Measurements from ENCODE around the gene HMG20B. TPM values are rescaled to one million over a fixed set of nuclear protein-coding genes. Genes with fewer than 3 reads are reported as not detected.

The HMG20B gene
- total RNA-seq, 1 donor from 2014 or later, result 149 TPM

- peak in 1 of 2 donors; percentile 82 for DNase-seq (ENCODE audit: low spot score in 2 of 2)
- peak; percentile 93 to 96 (median 93) for TF ChIP-seq CTCF (IDR thresholded peaks at IDR 0.05)
- peaks cover 3 to 8% of the 10 kb centered on the region in 2 donors for H3K4me1 ChIP-seq
These were observed 27.7 kb upstream of the HMG20B start for GRCh38 chr19:3544742-3545668.

GRCh38 chr19:3545669-3546034 lies 27.1 kb upstream of the HMG20B start:
- H3K36me3 ChIP-seq, result peaks cover 16 to 20% of the 10 kb centered on the region in 2 donors
- H3K27me3 ChIP-seq, result no peaks in the 10 kb centered on the region
- intact Hi-C loops (cut with DNase I), result loop anchor here (1.0 to 5.0 kb wide), 2 partner anchors 73 to 157 kb away; partner anchors contain the start of gene PIP5K1C

More at GRCh38 chr19:3544742-3545668, 27.7 kb upstream of the HMG20B start:
- Histone ChIP-seq H3K36me3 (peaks cover 14 to 20% of the 10 kb centered on the region in 2 donors), H3K9me3 (no peaks in the 10 kb centered on the region), H3K27ac (no peak overlapping the region), H3K4me3 (no peak overlapping the region), H3K27me3 (no peaks in the 10 kb centered on the region)
- intact Hi-C loops (cut with DNase I), result loop anchor here (1.0 to 5.0 kb wide), 2 partner anchors 73 to 157 kb away; partner anchors contain the start of gene PIP5K1C

GRCh38 chr19:3546119-3546518 lies 26.6 kb upstream of the HMG20B start:
- no peak for DNase-seq (ENCODE audit: low spot score in 2 of 2)
- Histone ChIP-seq H3K27ac (no peak overlapping the region), H3K4me3 (no peak overlapping the region), H3K36me3 (peaks cover 16 to 20% of the 10 kb centered on the region in 2 donors), H3K4me1 (peaks cover 3 to 8% of the 10 kb centered on the region in 2 donors), H3K9me3 (no peaks in the 10 kb centered on the region), H3K27me3 (no peaks in the 10 kb centered on the region)
- intact Hi-C loops (cut with DNase I), result loop anchor here (5.0 kb wide), 1 partner anchor 156 kb away; the partner anchor contains the start of gene PIP5K1C
- no peak for TF ChIP-seq CTCF (IDR thresholded peaks at IDR 0.05)

More at GRCh38 chr19:3545669-3546034, 27.1 kb upstream of the HMG20B start:
- H3K27ac ChIP-seq, result no peak overlapping the region
- no peaks in the 10 kb centered on the region for H3K9me3 ChIP-seq
- DNase-seq (ENCODE audit: low spot score in 2 of 2), result no peak
- H3K4me1 ChIP-seq, result peaks cover 3 to 8% of the 10 kb centered on the region in 2 donors
- TF ChIP-seq CTCF (IDR thresholded peaks at IDR 0.05), result no peak
- H3K4me3 ChIP-seq, result no peak overlapping the region

GRCh38 chr19:3547301-3547731 lies 25.4 kb upstream of the HMG20B start:
- no peak for DNase-seq (ENCODE audit: low spot score in 2 of 2)
- H3K4me3 ChIP-seq, result no peak overlapping the region

More at GRCh38 chr19:3547301-3547731, 25.4 kb upstream of the HMG20B start:
- intact Hi-C loops (cut with DNase I), result loop anchor here (5.0 kb wide), 1 partner anchor 155 kb away; the partner anchor contains the start of gene PIP5K1C
- TF ChIP-seq CTCF (IDR thresholded peaks at IDR 0.05), result peak; percentile 28 to 47 (median 43)
- Histone ChIP-seq H3K9me3 (no peaks in the 10 kb centered on the region), H3K36me3 (peaks cover 16 to 20% of the 10 kb centered on the region in 2 donors), H3K4me1 (peaks cover 3 to 8% of the 10 kb centered on the region in 2 donors), H3K27ac (no peak overlapping the region), H3K27me3 (no peaks in the 10 kb centered on the region)
